GM19193 (cell line): ENCODE measurements around the gene GALNT3.

Experiments used
- POLR2A ChIP-seq: IDR thresholded peaks from 4 replicates; pipeline ENCODE4 v1.6.1; 2011; ENCODE audit not compliant: insufficient read depth, insufficient read length; ENCODE audit errors: extremely low read depth

Gene GALNT3

GRCh38 chr2:165793779-165794535 lies at the start of gene GALNT3:
TSS of gene GALNT3 (minus strand) at chr2:165794247. CDS start at chr2:165770700, 23,547 bp downstream.
- no peak for TF ChIP-seq POLR2A

GRCh38 chr2:165843351-165843750 lies 49.3 kb upstream of the GALNT3 start:
- TF ChIP-seq POLR2A = no peak

DNA sequence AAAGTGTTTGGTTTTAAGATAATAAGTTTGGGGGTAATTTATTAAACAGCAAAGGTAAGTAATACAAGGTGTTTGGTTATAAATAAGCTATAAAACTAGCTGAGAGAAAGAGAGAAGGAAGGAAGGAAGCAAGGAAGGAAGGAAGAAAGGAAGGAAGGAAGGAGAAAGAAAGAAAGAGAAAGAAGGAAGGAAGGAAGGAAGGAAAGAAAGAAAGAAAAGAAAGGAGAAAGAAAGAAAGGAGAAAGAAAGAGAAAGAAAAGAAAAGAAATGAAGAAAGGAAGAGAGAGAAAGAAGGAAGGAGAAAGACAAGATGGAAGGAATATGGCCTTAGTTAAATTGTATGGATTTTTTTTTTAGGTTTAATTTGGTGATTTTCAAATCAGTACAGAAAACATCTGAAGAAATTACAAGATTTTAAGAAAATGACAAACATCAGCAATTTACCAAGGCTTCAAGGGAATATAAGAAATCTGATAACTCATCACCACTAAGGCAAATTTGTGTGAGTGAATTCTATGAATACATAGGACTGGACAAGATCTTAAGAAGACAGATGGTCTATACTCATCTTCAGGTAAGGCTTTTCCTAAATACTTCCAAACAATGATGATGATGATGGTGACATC lies 46.4 kb upstream of the GALNT3 start:
- no peak for TF ChIP-seq POLR2A

DNA sequence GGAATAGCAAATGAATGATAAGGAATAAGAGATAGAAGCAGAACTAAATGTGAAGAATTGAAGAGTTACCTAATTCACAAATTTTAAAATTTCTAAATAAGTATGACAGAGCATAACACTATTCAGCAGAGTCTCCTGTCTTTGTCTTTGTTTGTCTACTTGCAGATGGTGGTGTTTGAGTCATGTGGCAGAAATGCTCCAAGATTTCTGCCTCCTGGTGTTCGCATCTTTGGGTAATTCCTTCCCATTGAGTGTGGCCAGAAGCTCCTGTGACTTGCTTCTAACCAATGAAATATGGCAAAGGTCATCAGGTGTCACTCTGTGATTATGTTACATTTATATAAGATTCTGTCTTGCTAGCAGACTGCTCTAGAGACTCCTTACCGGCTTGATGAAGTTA lies 45.6 kb upstream of the GALNT3 start:
- TF ChIP-seq POLR2A = no peak

DNA sequence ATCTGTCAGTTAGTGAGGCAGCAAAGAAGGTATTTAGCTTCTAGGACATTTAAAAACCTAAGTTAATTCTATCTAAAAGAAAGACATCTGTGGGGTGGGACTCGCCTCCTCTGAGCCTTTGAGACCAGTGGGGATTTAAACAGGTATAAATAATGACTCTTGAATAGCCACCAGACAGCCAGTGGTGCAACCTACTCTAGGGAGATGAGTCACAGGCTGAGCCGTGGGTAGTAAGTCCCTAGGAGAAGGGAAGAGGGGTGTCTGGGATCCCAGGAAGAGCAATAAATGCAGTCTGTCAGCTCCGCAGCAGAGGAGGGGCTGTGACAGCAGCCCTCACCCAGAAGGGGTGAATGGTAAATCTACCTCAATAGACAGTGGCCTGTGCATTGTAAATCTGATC lies 43.1 kb upstream of the GALNT3 start:
- TF ChIP-seq POLR2A = no peak

DNA sequence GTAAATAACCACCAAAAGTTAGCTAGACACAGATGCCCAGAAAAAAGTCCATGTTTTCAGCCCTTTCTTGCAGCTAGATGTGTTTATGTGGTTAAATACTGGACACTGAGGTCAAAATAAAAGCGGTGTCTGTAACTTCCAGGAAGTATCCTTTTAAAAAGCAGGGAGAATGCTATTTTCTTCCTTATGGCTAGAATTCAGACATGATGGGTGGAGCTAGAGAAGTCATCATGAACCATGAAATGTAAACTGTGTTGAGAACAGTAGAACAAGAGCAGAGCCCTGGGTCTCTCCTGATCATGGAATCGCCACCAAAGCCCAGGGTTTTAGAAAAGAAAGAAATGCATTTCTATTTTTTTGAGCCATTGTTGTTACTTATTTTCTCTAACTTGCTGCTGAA lies 41.3 kb upstream of the GALNT3 start:
- no peak for TF ChIP-seq POLR2A

GRCh38 chr2:165833156-165833555 lies 39.1 kb upstream of the GALNT3 start:
- no peak for TF ChIP-seq POLR2A

GRCh38 chr2:165827921-165828276 lies 33.9 kb upstream of the GALNT3 start:
- no peak for TF ChIP-seq POLR2A

GRCh38 chr2:165827016-165827920 lies 33.2 kb upstream of the GALNT3 start:
- TF ChIP-seq POLR2A = no peak

- TF ChIP-seq POLR2A = no peak
Measured at GRCh38 chr2:165825041-165825440, 31.0 kb upstream of the GALNT3 start.

DNA sequence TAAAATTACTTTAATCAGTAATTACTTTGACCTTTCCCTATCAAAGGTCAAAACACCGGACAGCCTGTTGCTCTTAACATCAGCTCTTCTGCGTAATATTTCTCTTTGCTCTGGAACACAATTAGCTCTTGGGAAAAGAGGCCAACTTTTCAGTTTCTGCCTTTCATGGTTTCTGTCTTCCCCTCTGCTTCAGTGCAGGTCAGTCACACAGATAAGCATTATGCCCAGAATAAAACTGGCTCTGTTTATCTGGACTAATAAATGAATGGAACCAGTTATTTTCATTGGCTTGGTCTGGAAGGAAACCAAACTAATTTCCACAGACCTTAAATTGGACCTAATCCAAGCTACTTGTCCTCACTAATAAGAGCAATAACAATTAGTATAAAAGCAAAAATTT lies 26.2 kb upstream of the GALNT3 start:
- no peak for TF ChIP-seq POLR2A

GRCh38 chr2:165818920-165819319 lies 24.9 kb upstream of the GALNT3 start:
- no peak for TF ChIP-seq POLR2A

DNA sequence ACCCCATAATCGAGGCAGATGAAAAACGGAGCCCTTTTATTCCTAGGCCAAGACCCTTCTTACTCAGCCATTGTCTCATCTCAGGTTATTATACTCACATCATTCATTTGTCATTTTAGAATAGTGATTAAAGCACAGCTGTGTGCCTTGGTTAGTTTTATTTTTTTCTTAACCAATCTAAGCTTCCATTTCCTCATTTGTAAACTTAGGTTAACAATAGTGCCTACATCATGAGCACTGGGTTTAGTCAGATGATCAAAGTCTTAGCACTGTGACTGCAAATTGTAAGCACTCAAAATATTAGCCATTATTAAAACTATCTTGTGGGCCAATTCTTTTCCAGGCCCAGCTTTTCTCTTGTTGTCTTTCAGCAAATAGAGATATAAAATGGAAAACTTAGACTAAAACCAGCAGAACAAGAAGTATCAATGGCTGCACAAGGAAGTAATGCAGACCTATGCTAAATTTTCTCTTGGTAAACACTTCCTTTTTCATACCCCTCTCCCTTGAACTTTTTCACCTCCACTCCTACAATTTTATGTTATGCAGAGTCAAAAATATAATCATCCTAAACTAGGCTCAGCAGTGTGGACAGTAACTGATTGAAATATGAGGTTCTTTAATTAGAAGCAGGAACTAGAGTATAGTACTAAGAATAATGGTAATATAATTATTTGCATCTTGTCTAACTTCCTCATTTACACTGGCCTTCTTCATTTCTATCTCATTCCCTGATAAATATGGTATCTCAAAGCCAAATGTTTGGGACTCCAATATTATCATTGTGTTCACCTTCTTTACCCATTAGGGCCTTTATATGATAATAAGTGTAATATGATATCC lies 21.5 kb upstream of the GALNT3 start:
- TF ChIP-seq POLR2A = no peak

DNA sequence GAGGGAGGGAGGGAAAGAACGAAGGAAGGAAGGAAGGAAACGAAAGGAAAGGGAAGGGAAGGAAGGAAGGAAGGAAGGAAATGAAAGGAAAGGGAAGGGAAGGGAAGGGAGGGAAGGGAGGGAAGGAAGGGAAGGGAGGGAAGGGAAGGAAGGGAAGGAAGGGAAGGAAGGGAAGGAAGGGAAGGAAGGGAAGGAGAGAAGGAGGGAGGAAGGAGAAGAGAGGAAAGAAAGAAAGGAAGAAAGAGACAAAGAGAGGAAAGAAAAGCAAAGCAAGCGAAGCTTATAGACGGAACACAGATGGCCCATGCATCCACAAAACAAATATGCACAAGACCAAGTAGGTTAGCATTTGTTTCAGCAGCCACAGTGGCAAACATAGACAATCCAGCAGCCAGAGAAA lies 20.4 kb upstream of the GALNT3 start:
- no peak for TF ChIP-seq POLR2A
